ENCODE measurements around the gene ADRM1. TPM values are rescaled to one million over a fixed set of nuclear protein-coding genes. Genes with fewer than 3 reads are reported as not detected.

The ADRM1 gene
- total RNA-seq, 2 experiments from 2014 or later = 92.8 to 103 TPM

DNA sequence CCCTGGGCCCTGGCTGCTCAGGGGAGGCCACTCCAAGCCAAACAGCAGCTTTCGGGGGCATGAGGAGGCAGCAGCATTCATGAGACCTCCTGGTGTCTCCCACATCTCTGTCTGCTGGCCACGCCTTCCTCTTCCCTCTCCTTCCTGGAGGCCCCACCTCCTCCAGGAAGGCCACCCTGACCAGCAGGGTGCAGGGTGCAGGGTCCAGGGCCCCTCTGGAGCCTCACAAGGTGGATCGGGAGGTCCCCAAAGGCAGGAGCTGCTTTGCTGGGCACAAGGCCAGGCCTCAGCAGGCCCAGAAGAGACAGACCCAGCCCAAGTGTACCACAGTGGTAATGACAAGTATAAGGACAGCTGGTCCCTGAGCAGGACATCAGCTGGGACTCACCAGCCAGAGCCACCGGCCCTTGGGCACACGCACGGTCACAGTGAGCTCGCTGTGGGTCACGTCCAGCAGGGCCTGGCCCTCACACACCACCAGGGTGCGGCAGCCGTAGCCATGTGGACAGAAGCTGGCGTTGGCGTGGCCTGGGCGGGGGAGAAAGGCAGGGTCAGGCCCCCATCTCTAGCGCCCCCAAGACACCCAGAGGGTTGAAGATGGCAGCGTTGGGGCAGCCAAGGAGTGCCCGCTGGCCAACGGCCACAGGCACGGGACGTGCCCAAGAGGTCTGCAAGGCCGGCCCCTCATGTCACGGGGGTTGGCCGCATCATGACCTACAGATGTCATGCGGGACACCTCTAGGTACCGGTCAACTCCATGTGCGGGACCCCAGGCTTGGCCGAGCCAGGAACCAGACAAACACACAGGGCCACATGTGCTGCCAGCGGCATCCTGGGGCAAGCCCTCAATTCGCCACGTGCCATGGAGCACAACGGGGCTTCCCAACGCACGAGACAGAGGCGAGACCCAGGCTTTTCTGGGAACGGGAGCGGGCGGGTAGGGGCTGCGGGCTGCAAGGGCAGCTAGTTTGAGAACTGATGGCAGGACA lies 26.9 kb downstream of the ADRM1 start:
- Mint-ChIP-seq H3K4me1 (no peaks in the 10 kb centered on the region), H3K36me3 (ENCODE audit: low read depth) (no peaks in the 10 kb centered on the region), H3K27me3 (no peaks in the 10 kb centered on the region), H3K4me3 (no peak overlapping the region), H3K9me3 (ENCODE audit: low read depth) (no peaks in the 10 kb centered on the region), H3K27ac (no peak overlapping the region)
- no peak for ATAC-seq
- ChIA-PET POLR2A (no interaction called here), CTCF (interaction anchor here (0.5 kb wide), 1 partner anchor 578 kb away, joined by 4 read pairs; no protein-coding TSS in a partner anchor)
- intact Hi-C loops (cut with DNase I, micrococcal nuclease) = no loop called here
- no peak for DNase-seq

DNA sequence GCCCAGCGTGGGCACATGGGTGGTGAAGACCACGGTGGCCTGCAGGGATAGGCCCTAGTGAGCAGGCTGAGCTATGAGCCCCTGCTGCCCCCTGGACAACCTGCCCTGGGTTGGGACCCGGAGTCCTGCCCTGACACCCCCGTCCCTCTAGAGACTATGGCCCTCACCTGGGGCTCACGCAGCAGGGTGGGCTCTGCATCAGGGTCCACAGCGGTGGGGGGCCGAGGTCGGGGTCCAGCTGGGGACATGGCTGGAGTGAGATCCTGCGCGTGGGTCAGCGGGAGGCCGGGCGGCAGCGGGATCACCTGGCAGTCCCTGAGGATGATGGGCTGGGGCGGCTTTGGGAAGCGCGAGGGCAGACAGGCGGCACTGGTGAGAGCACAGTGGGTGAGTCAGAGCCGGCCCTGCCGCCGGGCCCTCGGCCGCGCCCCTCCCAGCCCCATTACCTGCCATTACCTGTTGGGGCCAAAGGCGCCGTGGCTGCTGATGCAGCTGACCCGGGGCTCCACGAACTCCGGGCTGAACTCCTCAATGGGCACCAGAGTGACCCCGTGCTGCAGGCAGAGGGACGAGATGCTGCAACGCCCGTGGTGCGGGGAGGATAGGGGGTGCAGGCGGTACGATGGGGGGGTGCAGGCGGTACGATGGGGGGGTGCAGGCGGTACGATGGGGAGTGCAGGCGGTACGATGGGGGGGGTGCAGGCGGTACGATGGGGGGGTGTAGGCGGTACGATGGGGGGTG lies 27.9 kb downstream of the ADRM1 start:
- no peaks in the 10 kb centered on the region for H3K36me3 Mint-ChIP-seq (ENCODE audit: low read depth)
- no peak for ATAC-seq
- no peak overlapping the region for H3K4me3 Mint-ChIP-seq
- CTCF ChIA-PET = no interaction called here
- POLR2A ChIA-PET = no interaction called here
- intact Hi-C loops (cut with DNase I, micrococcal nuclease) = no loop called here
- no peak overlapping the region for H3K27ac Mint-ChIP-seq
- H3K27me3 Mint-ChIP-seq = no peaks in the 10 kb centered on the region
- H3K4me1 Mint-ChIP-seq = no peaks in the 10 kb centered on the region
- H3K9me3 Mint-ChIP-seq (ENCODE audit: low read depth) = no peaks in the 10 kb centered on the region
- no peak for DNase-seq

- no peak overlapping the region for H3K4me3 Mint-ChIP-seq
- no peaks in the 10 kb centered on the region for H3K9me3 Mint-ChIP-seq (ENCODE audit: low read depth)
- CTCF ChIA-PET = interaction anchor here (0.6 kb wide), 1 partner anchor 34 kb away, joined by 3 read pairs; no protein-coding TSS in a partner anchor
- no peaks in the 10 kb centered on the region for H3K27me3 Mint-ChIP-seq
- no peaks in the 10 kb centered on the region for H3K4me1 Mint-ChIP-seq
- POLR2A ChIA-PET = no interaction called here
- ATAC-seq (no peak), DNase-seq (no peak)
- no peak overlapping the region for H3K27ac Mint-ChIP-seq
- no peaks in the 10 kb centered on the region for H3K36me3 Mint-ChIP-seq (ENCODE audit: low read depth)
- intact Hi-C loops (cut with DNase I, micrococcal nuclease) = no loop called here
Measured at GRCh38 chr20:62331347-62331746, 28.6 kb downstream of the ADRM1 start.

GRCh38 chr20:62332421-62332820 lies 29.6 kb downstream of the ADRM1 start:
- ATAC-seq (no peak), DNase-seq (no peak)
- peaks cover 2% of the 10 kb centered on the region for H3K27me3 Mint-ChIP-seq
- no peaks in the 10 kb centered on the region for H3K36me3 Mint-ChIP-seq (ENCODE audit: low read depth)
- no peaks in the 10 kb centered on the region for H3K4me1 Mint-ChIP-seq
- H3K4me3 Mint-ChIP-seq = no peak overlapping the region
- no peak overlapping the region for H3K27ac Mint-ChIP-seq
- ChIA-PET CTCF (interaction anchor here (0.6 kb wide), 1 partner anchor 384 kb away, joined by 5 read pairs; no protein-coding TSS in a partner anchor), POLR2A (no interaction called here)
- intact Hi-C loops (cut with DNase I, micrococcal nuclease) = no loop called here
- no peaks in the 10 kb centered on the region for H3K9me3 Mint-ChIP-seq (ENCODE audit: low read depth)

- CTCF ChIA-PET = no interaction called here
- no peaks in the 10 kb centered on the region for H3K9me3 Mint-ChIP-seq (ENCODE audit: low read depth)
- H3K4me3 Mint-ChIP-seq = no peak overlapping the region
- no peaks in the 10 kb centered on the region for H3K36me3 Mint-ChIP-seq (ENCODE audit: low read depth)
- no peak for DNase-seq
- POLR2A ChIA-PET = no interaction called here
- intact Hi-C loops (cut with DNase I, micrococcal nuclease) = no loop called here
- H3K4me1 Mint-ChIP-seq = no peaks in the 10 kb centered on the region
- peaks cover 2% of the 10 kb centered on the region for H3K27me3 Mint-ChIP-seq
- H3K27ac Mint-ChIP-seq = no peak overlapping the region
- ATAC-seq = no peak
Measured at GRCh38 chr20:62332989-62333819, 30.4 kb downstream of the ADRM1 start.

DNA sequence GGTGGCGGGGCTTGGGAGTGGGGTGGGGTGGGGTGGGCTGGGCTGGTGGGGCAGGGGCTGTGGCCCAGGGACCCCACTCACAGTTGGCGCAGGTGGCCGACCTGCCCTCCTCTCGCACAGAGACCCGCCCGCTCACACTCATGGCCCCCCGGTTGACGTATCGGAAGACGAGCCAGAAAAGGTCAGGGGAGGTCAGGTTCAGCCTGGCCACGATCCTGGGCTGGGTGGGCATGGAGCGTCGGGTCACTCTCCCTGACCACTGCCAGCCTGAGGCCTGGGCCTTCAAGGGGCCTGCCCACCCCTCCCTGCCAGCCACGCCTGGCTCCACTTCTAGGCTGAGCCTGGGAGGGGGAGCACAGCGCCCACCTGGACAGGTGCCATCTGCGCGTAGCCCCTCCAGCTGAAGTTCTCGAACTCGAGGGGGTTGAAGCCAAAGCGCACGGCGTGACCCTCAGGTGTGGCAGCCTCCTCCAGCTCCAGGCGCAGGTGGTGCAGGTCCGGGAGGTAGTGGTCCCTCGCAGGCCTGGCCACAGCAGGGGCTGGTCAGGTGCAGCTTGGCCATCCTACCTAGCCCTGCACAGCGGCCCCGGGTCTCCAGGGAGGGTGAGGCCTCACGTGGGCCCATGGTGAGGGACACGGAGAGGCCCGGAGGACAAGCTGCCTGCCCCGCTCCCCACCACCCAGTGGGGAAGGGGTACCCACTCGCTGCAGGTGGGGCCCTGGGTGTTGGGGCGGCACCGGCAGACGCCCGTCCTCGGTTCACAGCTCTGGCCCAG lies 31.2 kb downstream of the ADRM1 start:
- no peaks in the 10 kb centered on the region for H3K4me1 Mint-ChIP-seq
- POLR2A ChIA-PET = no interaction called here
- intact Hi-C loops (cut with DNase I, micrococcal nuclease) = no loop called here
- no peak for ATAC-seq
- no peak overlapping the region for H3K27ac Mint-ChIP-seq
- CTCF ChIA-PET = no interaction called here
- no peak for DNase-seq
- H3K36me3 Mint-ChIP-seq (ENCODE audit: low read depth) = no peaks in the 10 kb centered on the region
- H3K9me3 Mint-ChIP-seq (ENCODE audit: low read depth) = no peaks in the 10 kb centered on the region
- H3K4me3 Mint-ChIP-seq = no peak overlapping the region
- H3K27me3 Mint-ChIP-seq = peaks cover 2% of the 10 kb centered on the region

DNA sequence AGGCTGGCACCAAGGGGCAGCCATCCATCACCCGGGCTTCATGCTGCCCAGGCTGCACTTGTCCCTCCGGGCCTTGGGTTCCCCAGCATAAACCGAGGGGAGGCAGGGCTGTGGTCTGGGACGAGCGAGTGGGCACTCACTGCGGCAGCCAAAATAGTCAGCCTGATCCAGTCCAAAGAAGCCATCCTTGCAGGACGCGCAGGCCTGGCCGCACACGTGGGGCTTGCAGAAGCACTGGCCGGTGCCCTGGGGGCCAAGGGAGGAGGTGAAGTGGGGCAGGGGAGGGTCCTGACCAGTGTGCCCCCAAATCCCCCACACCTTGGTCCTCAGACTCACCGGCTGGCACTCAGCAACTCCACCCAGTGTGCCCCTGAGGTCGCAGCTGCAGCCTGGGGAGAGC lies 32.1 kb downstream of the ADRM1 start:
- Mint-ChIP-seq H3K27me3 (peaks cover 7% of the 10 kb centered on the region), H3K36me3 (ENCODE audit: low read depth) (no peaks in the 10 kb centered on the region), H3K4me3 (no peak overlapping the region), H3K4me1 (no peaks in the 10 kb centered on the region), H3K9me3 (ENCODE audit: low read depth) (no peaks in the 10 kb centered on the region), H3K27ac (no peak overlapping the region)
- intact Hi-C loops (cut with DNase I, micrococcal nuclease) = no loop called here
- DNase-seq = no peak
- ATAC-seq = no peak
- CTCF ChIA-PET = no interaction called here
- POLR2A ChIA-PET = no interaction called here

- DNase-seq = no peak
- no peaks in the 10 kb centered on the region for H3K4me1 Mint-ChIP-seq
- CTCF ChIA-PET = no interaction called here
- H3K27ac Mint-ChIP-seq = no peak overlapping the region
- ATAC-seq = no peak
- H3K27me3 Mint-ChIP-seq = peaks cover 9% of the 10 kb centered on the region
- intact Hi-C loops (cut with DNase I, micrococcal nuclease) = no loop called here
- H3K36me3 Mint-ChIP-seq (ENCODE audit: low read depth) = no peaks in the 10 kb centered on the region
- H3K4me3 Mint-ChIP-seq = no peak overlapping the region
- H3K9me3 Mint-ChIP-seq (ENCODE audit: low read depth) = no peaks in the 10 kb centered on the region
- POLR2A ChIA-PET = no interaction called here
Measured at GRCh38 chr20:62335532-62335931, 32.7 kb downstream of the ADRM1 start.

DNA sequence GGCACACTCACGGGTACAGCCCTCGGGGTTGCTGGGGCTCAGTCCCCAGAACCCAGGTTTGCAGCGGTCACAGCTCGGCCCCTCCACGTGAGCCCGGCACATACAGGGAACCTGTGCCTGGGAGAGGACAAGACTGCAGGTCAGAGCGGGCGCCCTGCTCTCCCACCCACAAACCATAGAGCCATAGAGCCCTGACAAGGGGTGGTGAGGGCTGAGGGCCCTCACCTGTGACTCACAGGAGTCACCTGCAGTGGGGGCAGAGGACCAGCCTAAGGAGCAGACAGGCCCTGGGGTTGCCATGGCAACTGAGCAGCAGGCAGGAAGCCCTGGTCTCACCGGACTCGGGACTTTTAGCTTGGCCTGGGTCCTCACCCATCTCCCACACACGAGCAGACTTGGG lies 33.5 kb downstream of the ADRM1 start:
- H3K36me3 Mint-ChIP-seq (ENCODE audit: low read depth) = no peaks in the 10 kb centered on the region
- peaks cover 9% of the 10 kb centered on the region for H3K27me3 Mint-ChIP-seq
- no peaks in the 10 kb centered on the region for H3K9me3 Mint-ChIP-seq (ENCODE audit: low read depth)
- intact Hi-C loops (cut with DNase I, micrococcal nuclease) = no loop called here
- CTCF ChIA-PET = interaction anchor here (0.5 kb wide), 1 partner anchor 74 kb away, joined by 3 read pairs; no protein-coding TSS in a partner anchor
- ATAC-seq (no peak), DNase-seq (no peak)
- POLR2A ChIA-PET = no interaction called here
- H3K27ac Mint-ChIP-seq = no peak overlapping the region
- H3K4me1 Mint-ChIP-seq = no peaks in the 10 kb centered on the region
- no peak overlapping the region for H3K4me3 Mint-ChIP-seq

GRCh38 chr20:62336775-62337557 lies 34.2 kb downstream of the ADRM1 start:
- H3K4me1 Mint-ChIP-seq = no peaks in the 10 kb centered on the region
- ATAC-seq (no peak), DNase-seq (no peak)
- CTCF ChIA-PET = interaction anchor here (0.5 kb wide), 1 partner anchor 73 kb away, joined by 3 read pairs; no protein-coding TSS in a partner anchor
- no peak overlapping the region for H3K27ac Mint-ChIP-seq
- POLR2A ChIA-PET = no interaction called here
- H3K27me3 Mint-ChIP-seq = peaks cover 9% of the 10 kb centered on the region
- H3K36me3 Mint-ChIP-seq (ENCODE audit: low read depth) = no peaks in the 10 kb centered on the region
- H3K4me3 Mint-ChIP-seq = no peak overlapping the region
- H3K9me3 Mint-ChIP-seq (ENCODE audit: low read depth) = no peaks in the 10 kb centered on the region
- intact Hi-C loops (cut with DNase I, micrococcal nuclease) = no loop called here
